HEK293T (cell line): ENCODE results near the gene LRRC75B.
"Not testable (repeated sequence)": the region's sequence is repeated elsewhere in the genome, so short reads cannot be mapped to it uniquely, and the experiment has no call there.

Experiments used
- CTCF ChIA-PET: fragments of 350-600 bp; formaldehyde crosslinking; extraction: SDS; loops from one replicate; lab custom pipeline; 2021; ENCODE audit warnings: antibody characterized with exemption, inconsistent platforms; lab: Yijun Ruan, JAX
- POLR2A ChIA-PET: fragments of 350-600 bp; formaldehyde crosslinking; extraction: SDS; loops from one replicate; lab custom pipeline; 2020; ENCODE audit warnings: antibody characterized with exemption, inconsistent platforms; lab: Yijun Ruan, JAX
- DNase-seq: peaks from one replicate; pipeline ENCODE4 v3.0.0; 2012; ENCODE audit warnings: mixed read lengths; ENCODE audit errors: extremely low spot score
- ARNT ChIP-seq: fragments of 450-650 bp; IDR thresholded peaks from 2 replicates; pipeline ENCODE4 v1.6.1; 2017; ENCODE audit warnings: mild to moderate bottlenecking
- BHLHE40 ChIP-seq: fragments of 450-650 bp; IDR thresholded peaks from 2 replicates; pipeline ENCODE4 v1.6.1; 2016; ENCODE audit warnings: mild to moderate bottlenecking, moderate library complexity, borderline replicate concordance
- CTBP1 ChIP-seq: fragments of 450-650 bp; IDR thresholded peaks from 2 replicates; pipeline ENCODE4 v1.6.1; 2016; ENCODE audit warnings: borderline replicate concordance
- ELF4 ChIP-seq: fragments of 450-650 bp; IDR thresholded peaks from 2 replicates; pipeline ENCODE4 v1.6.1; 2017; ENCODE audit warnings: antibody characterized with exemption
- FOXA1 ChIP-seq: fragments of 450-650 bp; IDR thresholded peaks from 2 replicates; pipeline ENCODE4 v1.6.1; 2016; ENCODE audit warnings: mild to moderate bottlenecking
- FOXK2 ChIP-seq: fragments of 450-650 bp; IDR thresholded peaks from 2 replicates; pipeline ENCODE4 v1.6.1; 2016; ENCODE audit warnings: mild to moderate bottlenecking
- FOXM1 ChIP-seq: fragments of 450-650 bp; IDR thresholded peaks from 2 replicates; pipeline ENCODE4 v1.6.1; 2017; ENCODE audit warnings: mild to moderate bottlenecking, borderline replicate concordance
- HDGF ChIP-seq: fragments of 450-650 bp; IDR thresholded peaks from 2 replicates; pipeline ENCODE4 v1.6.1; 2017; ENCODE audit warnings: antibody characterized with exemption, borderline replicate concordance
- L3MBTL2 ChIP-seq: fragments of 450-650 bp; conservative IDR thresholded peaks from 2 replicates; pipeline ENCODE4 v1.6.1; 2016; ENCODE audit warnings: mild to moderate bottlenecking
- LEF1 ChIP-seq: fragments of 450-650 bp; IDR thresholded peaks from 2 replicates; pipeline ENCODE4 v1.6.1; 2017; ENCODE audit warnings: mild to moderate bottlenecking, borderline replicate concordance
- NFRKB ChIP-seq: fragments of 450-650 bp; IDR thresholded peaks from 2 replicates; pipeline ENCODE4 v1.6.1; 2016; ENCODE audit warnings: mild to moderate bottlenecking, moderate library complexity
- SP1 ChIP-seq: fragments of 450-650 bp; IDR thresholded peaks from 2 replicates; pipeline ENCODE4 v1.6.1; 2017
- SUZ12 ChIP-seq: fragments of 450-650 bp; IDR thresholded peaks from 2 replicates; pipeline ENCODE4 v1.6.1; 2016; ENCODE audit warnings: mild to moderate bottlenecking
- TARDBP ChIP-seq: fragments of 450-650 bp; IDR thresholded peaks from 2 replicates; pipeline ENCODE4 v1.6.1; 2016
- ZNF384 ChIP-seq: fragments of 450-650 bp; IDR thresholded peaks from 2 replicates; pipeline ENCODE4 v1.6.1; 2016
- TF ChIP-seq, protein P1 (sequence below): fragments of 450-650 bp; IDR thresholded peaks from 2 replicates; pipeline ENCODE4 v1.6.1; 2016

LRRC75B gene

DNA sequence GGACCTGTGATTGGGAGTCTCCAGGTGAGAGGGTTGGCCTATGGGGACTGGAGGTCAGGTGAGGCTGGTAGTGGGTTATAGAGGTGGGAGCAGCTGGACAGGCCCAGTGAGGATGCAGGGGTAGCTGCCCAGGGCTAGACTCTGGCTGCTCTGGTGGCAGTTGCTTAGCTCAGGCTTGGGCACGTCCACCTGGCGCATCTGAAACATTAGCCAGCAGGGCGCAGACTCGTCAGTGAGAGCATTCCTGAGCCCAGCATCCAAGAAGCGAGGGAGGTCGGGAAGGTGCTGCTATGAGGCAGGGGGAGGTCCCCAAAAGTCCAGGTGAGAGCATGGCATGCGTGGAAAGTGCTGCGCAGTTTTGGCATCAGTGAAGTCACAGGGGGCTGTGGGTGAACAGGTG is 6.6 kb upstream of the LRRC75B start:
- ChIA-PET POLR2A (no interaction called here), CTCF (no interaction called here)
- TF ChIP-seq HDGF (no peak), L3MBTL2 (no peak), NFRKB (no peak)
- no peak for DNase-seq

DNA sequence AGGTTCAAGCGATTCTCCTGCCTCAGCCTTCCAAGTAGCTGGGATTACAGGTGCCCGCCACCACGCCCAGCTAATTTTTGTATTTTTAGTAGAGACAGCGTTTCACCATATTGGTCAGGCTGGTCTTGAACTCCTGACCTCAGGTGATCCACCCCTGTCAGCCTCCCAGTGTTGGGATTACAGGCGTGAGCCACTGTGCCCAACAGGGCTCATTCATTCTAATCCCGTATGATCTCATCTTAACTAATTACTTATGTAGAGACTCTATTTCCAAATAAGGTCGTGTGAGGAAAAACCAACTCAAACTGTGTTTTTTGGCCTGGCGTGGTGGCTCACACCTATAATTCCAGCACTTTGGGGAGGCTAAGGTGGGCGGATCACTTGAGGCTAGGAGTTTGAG is 4.2 kb upstream of the LRRC75B start:
- DNase-seq, POLR2A ChIA-PET, CTCF ChIA-PET: not testable (repeated sequence)

- ChIA-PET CTCF (no interaction called here), POLR2A (interaction anchor here (1.4 kb wide), 1 partner anchor 11 kb away, joined by 3 read pairs; no protein-coding TSS in a partner anchor)
- no peak for DNase-seq
- no peak for TF ChIP-seq SP1
- no peak for TF ChIP-seq BHLHE40
- no peak for TF ChIP-seq ARNT
- TF ChIP-seq TARDBP: no peak
- TF ChIP-seq, protein P1, sequence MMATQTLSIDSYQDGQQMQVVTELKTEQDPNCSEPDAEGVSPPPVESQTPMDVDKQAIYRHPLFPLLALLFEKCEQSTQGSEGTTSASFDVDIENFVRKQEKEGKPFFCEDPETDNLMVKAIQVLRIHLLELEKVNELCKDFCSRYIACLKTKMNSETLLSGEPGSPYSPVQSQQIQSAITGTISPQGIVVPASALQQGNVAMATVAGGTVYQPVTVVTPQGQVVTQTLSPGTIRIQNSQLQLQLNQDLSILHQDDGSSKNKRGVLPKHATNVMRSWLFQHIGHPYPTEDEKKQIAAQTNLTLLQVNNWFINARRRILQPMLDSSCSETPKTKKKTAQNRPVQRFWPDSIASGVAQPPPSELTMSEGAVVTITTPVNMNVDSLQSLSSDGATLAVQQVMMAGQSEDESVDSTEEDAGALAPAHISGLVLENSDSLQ: no peak
- no peak for TF ChIP-seq LEF1
- TF ChIP-seq HDGF: no peak
- TF ChIP-seq L3MBTL2: no peak
- no peak for TF ChIP-seq FOXK2
- no peak for TF ChIP-seq CTBP1
- TF ChIP-seq NFRKB: no peak
- no peak for TF ChIP-seq ELF4
- TF ChIP-seq FOXM1: no peak
- TF ChIP-seq SUZ12: no peak
These were observed 3.0 kb upstream of the LRRC75B start for GRCh38 chr22:24595863-24596262.

- no peak for DNase-seq
- POLR2A ChIA-PET: interaction anchor here (1.4 kb wide), 1 partner anchor 11 kb away, joined by 3 read pairs; no protein-coding TSS in a partner anchor
- CTCF ChIA-PET: no interaction called here
- no peak for TF ChIP-seq SP1
- no peak for TF ChIP-seq BHLHE40
- no peak for TF ChIP-seq TARDBP
- TF ChIP-seq ELF4: no peak
- TF ChIP-seq CTBP1: no peak
- no peak for TF ChIP-seq NFRKB
- TF ChIP-seq HDGF: no peak
- no peak for TF ChIP-seq L3MBTL2
- TF ChIP-seq FOXK2: no peak
- no peak for TF ChIP-seq FOXA1
- TF ChIP-seq, protein P1: no peak
- no peak for TF ChIP-seq ZNF384
- TF ChIP-seq FOXM1: no peak
- no peak for TF ChIP-seq LEF1
- TF ChIP-seq SUZ12: no peak
- TF ChIP-seq ARNT: no peak
These were observed 2.4 kb upstream of the LRRC75B start for GRCh38 chr22:24595228-24595627.

DNA sequence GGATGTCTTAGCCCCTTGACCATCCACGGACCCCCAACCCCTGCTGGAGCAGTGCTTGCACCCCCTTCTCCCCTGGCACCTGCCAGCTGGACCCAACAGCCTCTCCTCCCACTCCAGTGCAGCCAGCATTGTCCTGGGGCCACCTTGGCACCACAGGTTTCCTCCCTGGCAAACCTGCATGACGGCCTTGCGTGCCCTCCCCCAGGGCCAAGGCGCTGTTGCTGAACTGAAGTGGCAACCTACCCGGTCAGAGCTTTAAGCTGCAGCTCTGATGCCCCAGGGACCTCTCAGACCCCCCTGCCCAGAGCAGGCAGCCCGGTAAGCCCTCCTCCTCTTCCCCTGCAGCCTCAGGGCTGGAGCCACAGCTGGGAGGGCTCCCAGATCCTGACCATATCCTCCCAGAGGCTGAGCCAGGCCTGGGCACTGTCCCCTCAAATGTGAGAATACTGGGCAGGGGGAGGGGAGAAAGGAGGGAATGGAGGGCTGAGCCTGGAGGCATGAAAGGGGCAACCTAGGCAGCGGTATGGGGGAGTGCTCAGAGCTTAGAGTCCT is 1.8 kb upstream of the LRRC75B start:
- ChIA-PET POLR2A (no interaction called here), CTCF (no interaction called here)
- DNase-seq: no peak
- no peak for TF ChIP-seq ELF4
- no peak for TF ChIP-seq LEF1

GRCh38 chr22:24593836-24594568 is 1.1 kb upstream of the LRRC75B start:
- TF ChIP-seq FOXM1: no peak
- CTCF ChIA-PET: no interaction called here
- POLR2A ChIA-PET: interaction anchor here (3.1 kb wide), 1 partner anchor 10 kb away, joined by 14 read pairs; no protein-coding TSS in a partner anchor
- DNase-seq: no peak

GRCh38 chr22:24593559-24593835 is 624 bp upstream of the LRRC75B start:
- POLR2A ChIA-PET: interaction anchor here (1.0 to 3.1 kb wide), 3 partner anchors 10 to 581 kb away, joined by 3 to 14 read pairs (median 3); no protein-coding TSS in a partner anchor
- CTCF ChIA-PET, DNase-seq: not testable (repeated sequence)

DNA sequence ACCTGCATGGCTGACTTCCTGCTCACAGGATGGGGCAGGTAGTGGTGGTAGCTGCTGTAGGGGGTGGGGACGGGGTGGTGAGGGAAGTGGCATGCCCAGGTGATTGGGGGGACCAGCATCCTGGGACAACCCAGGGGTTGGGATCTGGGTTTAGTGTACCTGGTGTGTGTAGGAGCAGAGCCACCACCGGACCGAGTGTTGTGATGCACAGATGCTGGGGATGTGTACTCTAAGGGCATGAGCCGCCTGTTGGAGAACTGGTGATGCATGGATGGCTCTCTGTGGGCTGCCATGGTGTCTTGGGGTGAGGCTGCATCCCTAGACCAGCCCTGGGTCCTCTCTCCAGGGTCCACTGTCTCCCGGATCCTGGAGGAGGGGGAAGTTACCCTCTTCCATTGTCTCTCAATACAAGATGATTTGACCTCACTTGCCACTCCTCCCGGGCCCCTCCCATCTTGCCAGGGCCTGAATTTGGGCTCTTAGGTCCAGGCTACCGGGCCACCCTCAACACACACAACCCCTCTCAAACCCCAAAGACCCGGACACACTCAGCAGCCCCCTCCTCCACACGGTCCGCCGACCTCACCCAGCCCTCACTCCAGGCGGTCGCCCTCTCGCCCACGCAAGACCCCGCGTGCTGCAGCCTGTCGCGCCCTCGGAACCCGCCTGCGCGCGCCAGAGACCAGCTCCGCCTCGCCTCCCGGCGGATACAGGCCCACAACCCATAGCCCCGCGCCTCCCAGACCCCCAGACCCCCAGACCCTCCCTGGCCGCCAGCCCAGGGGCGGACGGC is 619 bp downstream of the LRRC75B start:
- ChIA-PET POLR2A (interaction anchor here (1.0 to 3.1 kb wide), 4 partner anchors 8 to 580 kb away, joined by 3 to 14 read pairs (median 6); no protein-coding TSS in a partner anchor), CTCF (no interaction called here)
- DNase-seq: no peak
- no peak for TF ChIP-seq NFRKB
- TF ChIP-seq TARDBP: no peak
- no peak for TF ChIP-seq ELF4
- TF ChIP-seq LEF1: no peak
- no peak for TF ChIP-seq SP1
- no peak for TF ChIP-seq FOXM1
- no peak for TF ChIP-seq FOXK2
- no peak; the same call in 1 of the 2 replicates for TF ChIP-seq L3MBTL2
- no peak for TF ChIP-seq BHLHE40
